Transverse colon (tissue), 4 donors: Measurements from ENCODE around the gene NHLH2. TPM values are rescaled to one million over a fixed set of nuclear protein-coding genes. Genes with fewer than 3 reads are reported as not detected.

Experiments used
- DNase-seq: peaks from one replicate; pipeline ENCODE4 v3.0.0-alpha.2; 2019
- H3K27ac ChIP-seq, 4 donors: fragments of 200-600 bp; sonication (generic); 2 replicates each; pipeline ENCODE4 v1.5.1; 2016 to 2018; ENCODE audit warnings: inconsistent platforms in 4 of 4
- H3K27me3 ChIP-seq: fragments of 200-600 bp; sonication (generic); 2 replicates; pipeline ENCODE4 v1.5.1; 2017; ENCODE audit warnings: inconsistent platforms
- H3K36me3 ChIP-seq, 4 donors: fragments of 200-600 bp; sonication (generic); 2 replicates each; pipeline ENCODE4 v1.5.1; 2017 to 2019; ENCODE audit warnings: inconsistent platforms in 4 of 4
- H3K4me1 ChIP-seq, 4 donors: fragments of 200-600 bp; sonication (generic); 2 replicates each; pipeline ENCODE4 v1.5.1; 2017 to 2020; ENCODE audit warnings: inconsistent platforms in 4 of 4
- H3K4me3 ChIP-seq, 4 donors: fragments of 200-600 bp; sonication (generic); 1 replicate in 1 of 4; 2 replicates in 3 of 4; pipeline versions ENCODE4 v1.5.1 to v1.6.1; 2017 to 2019; ENCODE audit warnings: inconsistent platforms in 4 of 4
- H3K9me3 ChIP-seq, 2 donors: fragments of 200-600 bp; sonication (generic); 2 replicates each; pipeline ENCODE4 v1.5.1; 2017 to 2019; ENCODE audit warnings: inconsistent platforms in 2 of 2
- CTCF ChIP-seq, 5 experiments: fragments of 200-600 bp in 3 of 5; fragments of 450-650 bp in 2 of 5; sonication (generic) in 3 of 5; IDR thresholded peaks; 1 replicate in 2 of 5; 2 replicates in 3 of 5; pipeline ENCODE4 v1.5.1; 2016 to 2017; ENCODE audit warnings: antibody characterized with exemption in 5 of 5, inconsistent platforms in 3 of 5, mild to moderate bottlenecking in 2 of 5, moderate library complexity in 1 of 5
- EP300 ChIP-seq: sonication (generic); formaldehyde crosslinking; IDR thresholded peaks from one replicate; pipeline ENCODE4 v1.6.1; 2017; ENCODE audit warnings: antibody characterized with exemption, low read depth
- POLR2A ChIP-seq: fragments of 450-650 bp; IDR thresholded peaks from one replicate; pipeline ENCODE4 v1.6.1; 2016; ENCODE audit warnings: antibody characterized with exemption, mild to moderate bottlenecking, moderate library complexity
- POLR2AphosphoS5 ChIP-seq, 3 donors: sonication (generic); formaldehyde crosslinking; IDR thresholded peaks; one replicate each; pipeline ENCODE4 v1.6.1; 2016; ENCODE audit warnings: antibody characterized with exemption in 3 of 3
- WGBS, 2 donors: methylation state at CpG; one replicate each; pipeline ENCODE4 v1.1.5; 2018; ENCODE audit warnings: low coverage in 1 of 2; 5-methylcytosine and 5-hydroxymethylcytosine counted together
- in situ Hi-C, 4 donors: fragments of 200-750 bp; cut with MboI; loops; one replicate each; pipeline versions ENCODE4 v1.15.0 to v1.15.1; 2017; ENCODE audit warnings: low sequenced_read_pairs in 3 of 4, low pct_ligation_motif_present in 1 of 4, low pct_unique_long_range_greater_than_20kb in 1 of 4
- intact Hi-C: fragments of 100-400 bp; cut with DNase I; formaldehyde crosslinking; loops from one replicate; pipeline ENCODE4 v1.15.1; 2023; ENCODE audit warnings: low total_unique reads
- total RNA-seq, 4 donors: library from RNA; depleted of rRNA; stranded (reverse); fragments of >200 nt; gene quantifications; one replicate each; pipeline ENCODE4 v1.1.0, GENCODE V29; 2016

The NHLH2 gene
- total RNA-seq, 4 donors from 2014 or later, result not detected

DNA sequence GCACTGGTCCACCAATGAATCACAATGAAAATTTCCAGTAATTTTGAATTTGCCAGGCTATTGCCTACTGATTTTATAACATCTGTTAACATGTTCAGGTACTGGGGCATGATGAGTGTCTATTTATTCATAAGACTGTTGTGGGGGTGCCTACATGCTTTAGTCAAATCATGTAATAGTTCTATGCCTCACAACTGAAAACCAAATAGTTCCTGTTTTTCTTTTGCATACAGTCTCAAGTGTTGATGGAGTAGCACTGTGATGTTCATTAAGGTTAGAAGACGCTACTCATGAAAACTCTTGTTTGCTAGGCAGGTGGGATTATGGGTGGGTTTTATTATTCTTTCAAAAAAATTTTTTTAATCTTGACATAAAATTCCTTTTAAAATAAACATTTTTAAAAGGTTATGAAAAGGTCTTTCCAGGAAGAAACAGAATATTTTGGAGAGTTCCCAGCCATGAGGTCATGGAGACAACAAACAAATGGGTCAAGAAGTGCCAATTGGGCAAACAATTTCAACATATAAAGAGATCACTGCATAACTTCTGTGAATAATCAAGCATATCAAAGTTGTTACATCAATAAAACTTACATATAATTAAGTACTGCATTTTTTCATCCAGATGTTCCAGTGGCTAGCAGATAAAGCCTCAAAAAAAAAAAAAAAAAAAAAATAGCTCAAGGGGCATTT, 40.2 kb upstream of the NHLH2 start:
- 80 to 89% methylated on average over 1 of the region's 1 CpG for WGBS, 2 donors

DNA sequence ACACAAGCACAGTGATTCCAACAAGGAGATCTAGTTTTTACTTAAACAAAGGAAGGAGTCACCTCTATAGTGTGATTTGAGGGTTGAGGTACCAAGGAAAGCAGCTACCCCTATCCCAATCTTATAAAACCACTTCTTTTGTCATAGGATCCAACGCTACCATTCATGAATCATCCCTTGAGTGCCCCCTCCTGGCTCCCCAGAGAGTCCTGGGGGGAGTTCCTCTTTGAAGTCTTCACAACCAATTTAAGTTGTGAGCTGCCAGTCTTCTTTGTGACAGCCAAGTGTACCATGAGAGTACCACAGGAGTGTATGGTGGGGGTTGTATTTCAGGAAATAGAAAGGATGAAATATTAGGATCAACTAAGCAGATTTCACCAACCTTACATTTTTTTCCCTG, 39.1 kb upstream of the NHLH2 start:
- H3K36me3 ChIP-seq, result no peaks in the 10 kb centered on the region
- no peaks in the 10 kb centered on the region for H3K4me1 ChIP-seq
- no peaks in the 10 kb centered on the region for H3K27me3 ChIP-seq
- DNase-seq, result no peak
- 67% methylated on average over 1 of the region's 1 CpG; no CpG with 5 or more reads in 1 of the 2 donors for WGBS, 2 donors
- intact Hi-C loops (no loop called here), in situ Hi-C loops (no loop called here)
- no peak overlapping the region for H3K27ac ChIP-seq
- H3K9me3 ChIP-seq, result no peaks in the 10 kb centered on the region
- TF ChIP-seq POLR2AphosphoS5 (IDR thresholded peaks at IDR 0.05) (no peak), POLR2A (no peak), CTCF (IDR thresholded peaks at IDR 0.05) (no peak), EP300 (no peak)
- no peak overlapping the region for H3K4me3 ChIP-seq

More for the DNA sequence above, 40.2 kb upstream of the NHLH2 start:
- TF ChIP-seq CTCF (IDR thresholded peaks at IDR 0.05), result no peak
- TF ChIP-seq EP300, result no peak
- TF ChIP-seq POLR2A, result no peak
- no peak for TF ChIP-seq POLR2AphosphoS5 (IDR thresholded peaks at IDR 0.05)
- Histone ChIP-seq H3K36me3 (no peaks in the 10 kb centered on the region), H3K4me1 (no peaks in the 10 kb centered on the region), H3K27me3 (no peaks in the 10 kb centered on the region), H3K27ac (no peak overlapping the region), H3K4me3 (no peak overlapping the region), H3K9me3 (no peaks in the 10 kb centered on the region)
- no peak for DNase-seq
- in situ Hi-C loops, result no loop called here
- intact Hi-C loops, result no loop called here

GRCh38 chr1:115877511-115877910, 36.6 kb upstream of the NHLH2 start:
- H3K9me3 ChIP-seq, result no peaks in the 10 kb centered on the region
- 51 to 60% methylated on average over 1 to 5 of the region's 5 CpGs for WGBS, 2 donors
- H3K27me3 ChIP-seq, result peaks cover 7% of the 10 kb centered on the region
- DNase-seq, result no peak
- in situ Hi-C loops, result no loop called here
- no peak overlapping the region for H3K27ac ChIP-seq
- H3K4me1 ChIP-seq, result no peaks in the 10 kb centered on the region
- intact Hi-C loops, result no loop called here
- no peak overlapping the region for H3K4me3 ChIP-seq
- H3K36me3 ChIP-seq, result no peaks in the 10 kb centered on the region
- TF ChIP-seq POLR2A, result no peak
- no peak for TF ChIP-seq CTCF (IDR thresholded peaks at IDR 0.05)
- no peak for TF ChIP-seq EP300
- no peak for TF ChIP-seq POLR2AphosphoS5 (IDR thresholded peaks at IDR 0.05)

DNA sequence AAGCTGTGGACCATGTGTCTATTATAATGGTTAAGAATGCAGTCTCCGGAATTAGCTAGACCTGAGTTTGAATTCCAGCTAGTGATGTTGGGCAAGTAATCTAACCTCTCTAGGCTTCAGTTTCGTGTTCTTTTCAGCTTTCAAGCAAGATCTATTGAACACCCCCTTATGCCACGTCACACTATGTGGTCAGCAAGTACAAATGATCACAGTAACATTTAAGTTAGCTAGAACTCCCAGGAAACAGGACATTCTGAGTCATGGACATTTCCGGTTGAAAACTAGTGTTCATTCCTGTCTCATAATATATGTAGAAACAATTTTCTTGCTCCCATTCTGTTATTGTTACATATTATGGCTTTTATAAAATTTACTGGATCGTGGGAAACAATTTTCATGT, 34.0 kb upstream of the NHLH2 start:
- Histone ChIP-seq H3K9me3 (no peaks in the 10 kb centered on the region), H3K4me1 (no peaks in the 10 kb centered on the region), H3K27ac (no peak overlapping the region), H3K36me3 (no peaks in the 10 kb centered on the region), H3K27me3 (peaks cover 15% of the 10 kb centered on the region), H3K4me3 (no peak overlapping the region)
- TF ChIP-seq CTCF (IDR thresholded peaks at IDR 0.05), result no peak
- TF ChIP-seq POLR2AphosphoS5 (IDR thresholded peaks at IDR 0.05), result no peak
- TF ChIP-seq EP300, result no peak
- TF ChIP-seq POLR2A, result no peak
- in situ Hi-C loops (no loop called here), intact Hi-C loops (no loop called here)
- 79 to 83% methylated on average over 4 to 5 of the region's 5 CpGs for WGBS, 2 donors
- no peak for DNase-seq
